Neutrophil (primary cell): ENCODE results near the gene CA10.

Source experiments
- H3K27ac ChIP-seq: fragments of 200-600 bp; sonication (generic); 2 replicates; pipeline ENCODE4 v1.5.1; 2016; ENCODE audit warnings: mild to moderate bottlenecking, moderate library complexity
- H3K27me3 ChIP-seq: fragments of 200-600 bp; sonication (generic); 2 replicates; pipeline ENCODE4 v1.6.0; 2016; ENCODE audit warnings: mild to moderate bottlenecking
- H3K36me3 ChIP-seq: fragments of 200-600 bp; sonication (generic); 2 replicates; pipeline ENCODE4 v1.5.1; 2017
- H3K4me1 ChIP-seq, 2 experiments: fragments of 200-600 bp in 1 of 2; sonication (generic) in 1 of 2; 1 replicate in 1 of 2; 2 replicates in 1 of 2; pipeline versions ENCODE4 v1.5.1 to v1.6.1; 2013 to 2016; ENCODE audit warnings: low read depth in 1 of 2, low read length in 1 of 2, mild to moderate bottlenecking in 1 of 2, moderate library complexity in 1 of 2; ENCODE audit not compliant: control insufficient read depth in 1 of 2, insufficient read depth in 1 of 2
- H3K4me3 ChIP-seq, 2 experiments: fragments of 200-600 bp in 1 of 2; sonication (generic) in 1 of 2; 1 replicate in 1 of 2; 2 replicates in 1 of 2; pipeline ENCODE4 v1.5.1; 2013 to 2016; ENCODE audit warnings: low read depth in 1 of 2, low read length in 1 of 2, mild to moderate bottlenecking in 1 of 2, moderate library complexity in 1 of 2
- H3K9me3 ChIP-seq: fragments of 200-600 bp; sonication (generic); 2 replicates; pipeline ENCODE4 v1.5.1; 2016
- CTCF ChIP-seq: fragments of 200-600 bp; sonication (generic); IDR thresholded peaks from 2 replicates; pipeline ENCODE4 v1.5.1; 2016; ENCODE audit warnings: antibody characterized with exemption

CA10 gene

DNA sequence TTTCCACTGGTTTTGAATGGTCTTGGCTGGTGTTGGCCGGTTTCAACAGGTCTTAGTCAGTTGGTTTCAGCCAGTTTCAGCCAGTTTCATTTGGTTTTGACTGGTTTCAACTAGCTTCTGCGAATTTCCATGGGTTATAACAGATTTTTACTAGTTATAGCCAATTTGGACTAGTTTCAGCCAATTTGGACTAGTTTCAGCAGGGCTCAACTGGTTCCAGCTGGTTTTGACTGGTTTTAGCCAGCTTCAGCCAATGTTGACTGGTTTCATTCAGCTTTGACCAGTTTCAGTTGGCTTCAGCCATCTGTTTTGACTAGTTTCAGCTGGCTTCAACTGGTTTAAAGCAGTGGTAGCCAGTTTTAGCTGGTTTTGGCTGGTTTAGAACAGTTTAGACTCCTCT is 465.6 kb downstream of the CA10 start:
- H3K4me1 ChIP-seq: no peaks in the 10 kb centered on the region
- no peaks in the 10 kb centered on the region for H3K9me3 ChIP-seq
- no peak overlapping the region for H3K4me3 ChIP-seq
- H3K36me3 ChIP-seq: no peaks in the 10 kb centered on the region
- no peaks in the 10 kb centered on the region for H3K27me3 ChIP-seq
- TF ChIP-seq CTCF: no peak
- no peak overlapping the region for H3K27ac ChIP-seq

DNA sequence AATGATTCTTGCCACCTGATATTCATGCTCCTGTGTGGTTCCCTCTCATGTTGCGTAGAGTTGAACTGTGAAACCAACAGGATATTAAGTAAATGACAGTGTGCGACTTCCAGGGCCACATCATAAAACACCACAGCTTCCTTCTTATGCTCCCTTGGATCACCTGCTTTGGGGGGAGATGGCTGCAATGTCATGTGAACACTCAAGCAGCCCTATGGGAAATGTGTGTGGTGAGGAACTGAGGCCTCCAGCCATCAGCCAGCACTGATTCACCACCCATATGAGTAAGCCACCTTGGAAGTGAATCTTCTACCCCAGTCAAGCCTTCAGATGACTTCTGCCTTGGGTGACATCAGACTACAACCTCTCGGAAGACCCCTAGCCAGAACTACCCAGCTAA is 470.6 kb downstream of the CA10 start:
- H3K4me3 ChIP-seq: no peak overlapping the region
- H3K27ac ChIP-seq: no peak overlapping the region
- no peaks in the 10 kb centered on the region for H3K9me3 ChIP-seq
- H3K36me3 ChIP-seq: no peaks in the 10 kb centered on the region
- TF ChIP-seq CTCF: no peak
- no peaks in the 10 kb centered on the region for H3K27me3 ChIP-seq
- no peaks in the 10 kb centered on the region for H3K4me1 ChIP-seq

- Histone ChIP-seq H3K4me1 (no peaks in the 10 kb centered on the region), H3K27ac (no peak overlapping the region), H3K4me3 (no peak overlapping the region), H3K27me3 (no peaks in the 10 kb centered on the region), H3K9me3 (no peaks in the 10 kb centered on the region), H3K36me3 (no peaks in the 10 kb centered on the region)
- TF ChIP-seq CTCF: no peak
Measured at GRCh38 chr17:51685287-51685909, 473.1 kb downstream of the CA10 start.

- H3K36me3 ChIP-seq: no peaks in the 10 kb centered on the region
- H3K9me3 ChIP-seq: no peaks in the 10 kb centered on the region
- H3K27me3 ChIP-seq: no peaks in the 10 kb centered on the region
- H3K27ac ChIP-seq: no peak overlapping the region
- no peaks in the 10 kb centered on the region for H3K4me1 ChIP-seq
- TF ChIP-seq CTCF: no peak
- H3K4me3 ChIP-seq: no peak overlapping the region
Measured at GRCh38 chr17:51684214-51684613, 474.3 kb downstream of the CA10 start.

GRCh38 chr17:51683291-51683690 is 475.2 kb downstream of the CA10 start:
- no peaks in the 10 kb centered on the region for H3K9me3 ChIP-seq
- no peak overlapping the region for H3K4me3 ChIP-seq

More at GRCh38 chr17:51683291-51683690, 475.2 kb downstream of the CA10 start:
- no peak for TF ChIP-seq CTCF
- Histone ChIP-seq H3K27ac (no peak overlapping the region), H3K4me1 (no peaks in the 10 kb centered on the region), H3K36me3 (no peaks in the 10 kb centered on the region), H3K27me3 (no peaks in the 10 kb centered on the region)
